Sigmoid colon (tissue), 4 donors: ENCODE results near the gene DNAH10.

Experiments
- EP300 ChIP-seq, 4 donors: sonication (generic); formaldehyde crosslinking; IDR thresholded peaks; one replicate each; pipeline ENCODE4 v1.6.1; 2017; ENCODE audit warnings: antibody characterized with exemption in 4 of 4
- POLR2A ChIP-seq, 2 donors: fragments of 450-650 bp; IDR thresholded peaks; one replicate each; pipeline ENCODE4 v1.6.1; 2016; ENCODE audit warnings: antibody characterized with exemption in 2 of 2, mild to moderate bottlenecking in 2 of 2, moderate library complexity in 2 of 2

DNA sequence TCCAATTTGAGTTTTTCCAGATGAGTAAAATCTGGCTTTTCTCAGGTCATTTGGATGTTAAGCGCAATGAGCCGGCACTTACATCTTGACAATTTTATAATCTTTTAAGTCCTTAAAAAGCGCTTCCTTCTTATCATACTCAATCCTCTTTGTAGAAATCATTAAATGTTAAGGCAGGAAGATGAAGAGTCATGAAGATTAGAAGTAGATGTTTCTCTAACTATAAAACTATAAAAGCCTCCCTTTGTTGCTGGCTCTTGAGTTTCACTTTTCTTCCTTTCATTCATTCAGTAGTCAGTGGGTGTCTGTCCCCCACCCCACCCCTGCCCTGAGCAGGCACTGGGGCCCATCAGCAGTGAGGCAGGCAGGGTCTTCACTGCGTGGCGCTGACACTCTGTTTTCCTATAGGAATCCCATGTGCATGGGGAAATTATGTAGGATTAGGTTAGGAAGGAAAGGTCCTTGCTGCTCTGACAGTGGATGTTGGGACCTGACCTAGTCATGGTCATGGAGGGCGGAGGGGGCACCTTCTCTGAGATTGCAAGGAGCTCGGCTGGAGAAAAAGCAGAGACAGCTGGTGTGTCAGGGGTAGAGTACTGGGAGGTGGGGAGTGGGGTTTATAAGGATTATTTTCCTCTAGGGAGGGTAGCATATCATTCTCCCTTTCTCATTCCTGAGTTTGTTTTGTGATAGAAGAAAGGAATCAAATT is 144.8 kb downstream of the DNAH10 start:
- TF ChIP-seq EP300 (IDR thresholded peaks at IDR 0.05) (no peak), POLR2A (IDR thresholded peaks at IDR 0.05) (no peak)
